ENCODE results near the gene ADPRHL1.

- TF ChIP-seq POLR2AphosphoS5 (IDR thresholded peaks at IDR 0.05; ENCODE audit: borderline replicate concordance, low read depth, low read length) (no peak), EZH2 (IDR thresholded peaks at IDR 0.05) (no peak)
These were observed 22.7 kb downstream of the ADPRHL1 start for GRCh38 chr13:113430378-113431110.

Measured in SK-N-MC (cell line).